Kidney (tissue), 14 donors: ENCODE measurements around the gene PITPNM1. TPM values are rescaled to one million over a fixed set of nuclear protein-coding genes. Genes with fewer than 3 reads are reported as not detected.

ENCODE experiments used
- DNase-seq, 5 donors: peaks; one replicate each; pipeline ENCODE4 v3.0.0-alpha.2; 2013 to 2020
- FAIRE-seq: peaks from 2 replicates; lab custom pipeline; 2012; peaks lifted over from hg19 to GRCh38; lab: Jason Lieb, UNC
- H3K27ac ChIP-seq, 2 donors: one replicate each; pipeline ENCODE4 v1.7.0; 2013; ENCODE audit warnings: low read depth in 2 of 2, low read length in 2 of 2, inconsistent platforms in 1 of 2
- H3K27me3 ChIP-seq: one replicate; pipeline ENCODE4 v1.7.1; 2013; ENCODE audit warnings: low read length, inconsistent platforms; ENCODE audit not compliant: control insufficient read depth, insufficient read depth
- H3K36me3 ChIP-seq, 3 donors: one replicate each; pipeline versions ENCODE4 v1.7.0 to v1.7.1; 2013; ENCODE audit warnings: low read length in 3 of 3, control low read depth in 1 of 3, inconsistent platforms in 1 of 3; ENCODE audit not compliant: insufficient read depth in 3 of 3, control insufficient read depth in 2 of 3
- H3K4me1 ChIP-seq, 3 donors: one replicate each; pipeline versions ENCODE4 v1.7.0 to v1.7.1; 2013; ENCODE audit warnings: low read length in 3 of 3, inconsistent platforms in 1 of 3, low read depth in 1 of 3; ENCODE audit not compliant: control insufficient read depth in 2 of 3, insufficient read depth in 2 of 3
- H3K4me3 ChIP-seq, 3 donors: one replicate each; pipeline versions ENCODE4 v1.7.0 to v1.8.1; 2013; ENCODE audit warnings: low read length in 3 of 3, control low read depth in 1 of 3, inconsistent platforms in 1 of 3
- H3K9ac ChIP-seq, 3 donors: one replicate each; pipeline versions ENCODE4 v1.7.0 to v1.7.1; 2013; ENCODE audit warnings: low read length in 3 of 3, control low read depth in 1 of 3, inconsistent platforms in 1 of 3
- H3K9me3 ChIP-seq, 3 donors: one replicate each; pipeline versions ENCODE4 v1.7.0 to v1.7.1; 2013; ENCODE audit warnings: low read length in 3 of 3, control low read depth in 1 of 3, inconsistent platforms in 1 of 3; ENCODE audit not compliant: control insufficient read depth in 2 of 3, insufficient read depth in 1 of 3
- CTCF ChIP-seq: IDR thresholded peaks from 3 replicates; pipeline ENCODE4 v1.5.1; 2012; ENCODE audit warnings: mild to moderate bottlenecking, moderate library complexity, borderline replicate concordance; ENCODE audit not compliant: insufficient read depth; ENCODE audit errors: extremely low read depth
- intact Hi-C: fragments of 100-400 bp; cut with DNase I; formaldehyde crosslinking; loops from one replicate; pipeline ENCODE4 v1.11.1; 2022
- polyA plus RNA-seq: library from polyadenylated mRNA; stranded (reverse); fragments of 350-450 nt; fragmentation: Illumina TruSeq; extraction: RNeasy Lipid Tissue Mini Kit (QIAGEN cat#74804); gene quantifications from one replicate; pipeline ENCODE4 v1.2.3, GENCODE V29; 2014; ENCODE audit warnings: low read depth, low replicate concordance; ENCODE audit not compliant: insufficient read depth
- total RNA-seq: library from RNA; stranded (reverse); fragmentation: NEBNext Ultra II Directional; extraction: Animal tissue kit (Norgen Biotek cat#: 25700); gene quantifications from one replicate; pipeline ENCODE4 v1.2.1, GENCODE V29; 2021
- donor health status: control.
- donor health status: control.
- donor health status: control.
- donor health status: control.
- donor health status: control.
- donor health status: DM: yes; HTN: yes; CAD: no.
- donor health status: Normal renal cell carcinoma (clear cell type).

PITPNM1 gene
- total and polyA plus RNA-seq, 2 donors from 2014 or later = 19.3 to 74.7 TPM

- Histone ChIP-seq H3K36me3 (no peaks in the 10 kb centered on the region), H3K4me3 (no peak overlapping the region), H3K27me3 (no peaks in the 10 kb centered on the region), H3K4me1 (peaks cover 0 to 8% (median 4%) of the 10 kb centered on the region in 3 donors), H3K9ac (no peak overlapping the region), H3K27ac (no peak overlapping the region), H3K9me3 (no peaks in the 10 kb centered on the region)
- TF ChIP-seq CTCF = no peak
- no peak for FAIRE-seq
- intact Hi-C loops = no loop called here
- no peak for DNase-seq
These were observed 34.4 kb upstream of the PITPNM1 start for GRCh38 chr11:67539550-67539949.

DNA sequence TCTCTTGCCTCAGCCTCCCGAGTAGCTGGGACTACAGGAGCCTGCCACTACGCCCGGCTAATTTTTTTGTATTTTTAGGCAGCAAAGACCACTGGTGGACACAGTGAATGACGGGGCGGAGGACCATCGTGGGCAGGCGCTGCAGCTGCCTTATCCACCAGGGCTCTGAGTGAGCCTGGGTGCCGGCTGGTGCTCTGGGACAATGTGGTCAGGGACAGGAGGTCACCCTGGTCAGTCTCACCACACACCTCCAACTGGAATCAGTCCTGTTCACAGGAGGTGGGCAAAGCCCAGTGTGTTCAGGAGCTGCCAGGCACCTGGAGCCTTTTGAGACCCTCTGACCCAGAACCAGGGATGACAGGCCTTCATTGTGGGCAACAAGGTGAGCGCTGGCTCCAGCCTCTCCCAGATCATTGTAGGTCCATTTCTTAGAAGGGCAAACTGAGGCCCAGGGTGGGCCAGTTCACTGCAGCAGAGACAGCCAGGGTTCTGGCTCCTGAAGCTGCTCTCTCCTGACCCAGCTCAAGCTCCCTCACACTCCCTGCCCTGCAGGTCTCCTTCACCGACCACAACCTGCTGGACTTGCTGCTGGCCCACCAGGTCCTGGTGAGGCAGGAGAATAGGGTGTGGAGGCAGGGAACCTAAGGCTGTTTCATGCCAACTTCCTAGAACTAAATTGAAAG is 33.8 kb upstream of the PITPNM1 start:
- intact Hi-C loops = no loop called here
- no peaks in the 10 kb centered on the region for H3K36me3 ChIP-seq
- no peak for FAIRE-seq

GRCh38 chr11:67538306-67538705 is 33.1 kb upstream of the PITPNM1 start:
- peaks cover 0 to under 1% (median 0%) of the 10 kb centered on the region in 3 donors for H3K4me1 ChIP-seq
- intact Hi-C loops = no loop called here
- no peaks in the 10 kb centered on the region for H3K27me3 ChIP-seq
- H3K9me3 ChIP-seq = no peaks in the 10 kb centered on the region
- no peaks in the 10 kb centered on the region for H3K36me3 ChIP-seq
- DNase-seq (no peak), FAIRE-seq (no peak)
- no peak overlapping the region for H3K4me3 ChIP-seq
- no peak overlapping the region for H3K9ac ChIP-seq
- TF ChIP-seq CTCF = no peak
- H3K27ac ChIP-seq = no peak overlapping the region

More for the DNA sequence above, 33.8 kb upstream of the PITPNM1 start:
- Histone ChIP-seq H3K9ac (no peak overlapping the region), H3K4me3 (no peak overlapping the region), H3K27ac (no peak overlapping the region), H3K4me1 (peaks cover 0 to 4% (median 3%) of the 10 kb centered on the region in 3 donors), H3K9me3 (no peaks in the 10 kb centered on the region), H3K27me3 (no peaks in the 10 kb centered on the region)
- TF ChIP-seq CTCF = no peak
- DNase-seq = no peak
